IMR-90 (cell line): ENCODE data around the gene CLTCL1. TPM values are rescaled to one million over a fixed set of nuclear protein-coding genes. Genes with fewer than 3 reads are reported as not detected.

ENCODE experiments used
- ATAC-seq: fragments of 200-7000 bp; cut with Tn5 transposase; 2 replicates; pipeline ENCODE4 v1.9.1; 2020; ENCODE audit warnings: low read depth, mild to moderate bottlenecking, moderate library complexity
- BruUV-seq: library from RNA; stranded (reverse); fragments of 400-500 nt; replicated peaks from 2 replicates; lab custom pipeline; 2021; lab: Mats Ljungman, UMichigan
- CTCF ChIA-PET: fragments of 300-600 bp; formaldehyde crosslinking; extraction: SDS; loops from one replicate; lab custom pipeline; 2021; ENCODE audit warnings: antibody characterized with exemption; lab: Yijun Ruan, JAX
- POLR2A ChIA-PET: fragments of 300-600 bp; sonication (Branson Sonifier 250); formaldehyde crosslinking; loops from one replicate; lab custom pipeline; 2022; ENCODE audit warnings: antibody characterized with exemption; ENCODE audit not compliant: unreplicated experiment; lab: Charles Lee
- DNase-seq: peaks from one replicate; pipeline ENCODE4 v3.0.0; 2013
- H2AFZ ChIP-seq: replicated peaks from 2 replicates; pipeline ENCODE3; 2013; ENCODE audit warnings: low read length, mild to moderate bottlenecking; ENCODE audit not compliant: poor library complexity
- H2AK5ac ChIP-seq: 2 replicates; pipeline ENCODE4 v1.6.1; 2013; ENCODE audit warnings: low read depth, low read length, inconsistent platforms
- H2AK9ac ChIP-seq: replicated peaks from 2 replicates; pipeline ENCODE3; 2013; ENCODE audit warnings: mild to moderate bottlenecking, low read depth, low read length, moderate library complexity; ENCODE audit not compliant: poor library complexity
- H2BK120ac ChIP-seq: 2 replicates; pipeline ENCODE4 v1.6.1; 2013; ENCODE audit warnings: low read depth, low read length, inconsistent platforms
- H2BK15ac ChIP-seq: 3 replicates; pipeline ENCODE4 v1.6.1; 2013; ENCODE audit warnings: low read depth, low read length, inconsistent platforms
- H2BK20ac ChIP-seq: 2 replicates; pipeline ENCODE4 v1.6.1; 2013; ENCODE audit warnings: low read depth, mild to moderate bottlenecking, inconsistent platforms, low read length, moderate library complexity
- H2BK5ac ChIP-seq: 2 replicates; pipeline ENCODE4 v1.6.1; 2013; ENCODE audit warnings: mild to moderate bottlenecking, low read depth, low read length, inconsistent platforms; ENCODE audit not compliant: poor library complexity, severe bottlenecking
- H3K14ac ChIP-seq: replicated peaks from 2 replicates; pipeline ENCODE4 v1.6.1; 2013; ENCODE audit warnings: low read depth, low read length, inconsistent platforms
- H3K18ac ChIP-seq: 2 replicates; pipeline ENCODE4 v1.6.1; 2013; ENCODE audit warnings: low read depth, low read length, control low read depth
- H3K23ac ChIP-seq: 2 replicates; pipeline ENCODE4 v1.6.1; 2013; ENCODE audit warnings: low read depth, low read length, inconsistent platforms
- H3K27ac ChIP-seq: 2 replicates; pipeline ENCODE4 v1.5.1; 2013; ENCODE audit warnings: mild to moderate bottlenecking, control low read depth, low read length; ENCODE audit not compliant: insufficient read depth
- H3K27me3 ChIP-seq: 2 replicates; pipeline ENCODE4 v1.6.1; 2013; ENCODE audit warnings: low read length; ENCODE audit not compliant: control insufficient read depth, insufficient read depth
- H3K36me3 ChIP-seq: 2 replicates; pipeline ENCODE4 v1.6.1; 2013; ENCODE audit warnings: low read length, mixed read lengths; ENCODE audit not compliant: control insufficient read depth, insufficient read depth
- H3K4ac ChIP-seq: 2 replicates; pipeline ENCODE4 v1.6.1; 2013; ENCODE audit warnings: low read depth, low read length, inconsistent platforms
- H3K4me1 ChIP-seq: 2 replicates; pipeline ENCODE4 v1.6.1; 2013; ENCODE audit warnings: low read length, mixed read lengths; ENCODE audit not compliant: control insufficient read depth, insufficient read depth
- H3K4me2 ChIP-seq: 2 replicates; pipeline ENCODE4 v1.6.1; 2013; ENCODE audit warnings: low read depth, mild to moderate bottlenecking, control low read depth, low read length, moderate library complexity
- H3K4me3 ChIP-seq: 2 replicates; pipeline ENCODE4 v1.5.1; 2013; ENCODE audit warnings: low read depth, mild to moderate bottlenecking, control low read depth, low read length, moderate library complexity; ENCODE audit not compliant: insufficient read depth
- H3K56ac ChIP-seq: 2 replicates; pipeline ENCODE4 v1.6.1; 2013; ENCODE audit warnings: low read length, inconsistent platforms; ENCODE audit not compliant: insufficient read depth; ENCODE audit errors: extremely low read depth
- H3K79me1 ChIP-seq, 2 experiments: 2 replicates each; pipeline ENCODE4 v1.6.1; 2013; ENCODE audit warnings: low read length in 2 of 2, inconsistent platforms in 1 of 2, low read depth in 1 of 2
- H3K9ac ChIP-seq: 2 replicates; pipeline ENCODE4 v1.6.1; 2013; ENCODE audit warnings: low read depth, low read length, control low read depth
- H3K9me1 ChIP-seq: 2 replicates; pipeline ENCODE4 v1.6.1; 2013; ENCODE audit warnings: low read length, inconsistent platforms; ENCODE audit not compliant: insufficient read depth
- H3K9me3 ChIP-seq: 2 replicates; pipeline ENCODE4 v1.6.1; 2013; ENCODE audit warnings: low read length; ENCODE audit not compliant: control insufficient read depth, insufficient read depth
- H4K20me1 ChIP-seq: 2 replicates; pipeline ENCODE4 v1.6.1; 2013; ENCODE audit warnings: low read length, inconsistent platforms; ENCODE audit not compliant: insufficient read depth
- H4K5ac ChIP-seq: 2 replicates; pipeline ENCODE4 v1.6.1; 2013; ENCODE audit warnings: mild to moderate bottlenecking, low read depth, low read length, control low read depth
- H4K8ac ChIP-seq, 2 experiments: 2 replicates each; pipeline ENCODE4 v1.6.1; 2013; ENCODE audit warnings: low read depth in 2 of 2, low read length in 2 of 2, control low read depth in 1 of 2, inconsistent platforms in 1 of 2
- H4K91ac ChIP-seq: 2 replicates; pipeline ENCODE4 v1.6.1; 2013; ENCODE audit warnings: low read depth, low read length, inconsistent platforms; ENCODE audit not compliant: insufficient read depth
- CEBPB ChIP-seq: IDR thresholded peaks from 2 replicates; pipeline ENCODE4 v1.6.1; 2012; ENCODE audit warnings: low read depth, low read length, improper control_type of control experiment
- CHD1 ChIP-seq: IDR thresholded peaks from 2 replicates; pipeline ENCODE4 v1.6.1; 2012; ENCODE audit warnings: low read depth, low read length, improper control_type of control experiment
- MAZ ChIP-seq: IDR thresholded peaks from 2 replicates; pipeline ENCODE4 v1.6.1; 2012; ENCODE audit warnings: low read depth, mild to moderate bottlenecking, low read length, improper control_type of control experiment, moderate library complexity, borderline replicate concordance
- MXI1 ChIP-seq: IDR thresholded peaks from 2 replicates; pipeline ENCODE4 v1.6.1; 2012; ENCODE audit warnings: low read depth, mild to moderate bottlenecking, low read length, moderate library complexity, borderline replicate concordance
- RCOR1 ChIP-seq: IDR thresholded peaks from 2 replicates; pipeline ENCODE4 v1.6.1; 2012; ENCODE audit warnings: mild to moderate bottlenecking, low read length, improper control_type of control experiment; ENCODE audit not compliant: insufficient replicate concordance
- SMC3 ChIP-seq: fragments of 150-350 bp; IDR thresholded peaks from 2 replicates; pipeline ENCODE4 v1.6.1; 2016; ENCODE audit warnings: low read depth, mild to moderate bottlenecking, antibody characterized with exemption, low read length, moderate library complexity
- USF2 ChIP-seq: fragments of 150-350 bp; IDR thresholded peaks from 2 replicates; pipeline ENCODE4 v1.6.1; 2017; ENCODE audit warnings: mild to moderate bottlenecking, antibody characterized with exemption, low read length, low read depth
- WGBS, 2 experiments: methylation state at CpG; one replicate each; pipeline versions ENCODE4 v1.1.5 to v1.1.7; 2013; ENCODE audit warnings: missing lambda C conversion rate in 2 of 2; ENCODE audit not compliant: insufficient read length in 1 of 2; ENCODE audit errors: extremely low coverage in 2 of 2; 5-methylcytosine and 5-hydroxymethylcytosine counted together
- dilution Hi-C: fragments of 300-500 bp; cut with HindIII; formaldehyde crosslinking; loops from one replicate; pipeline ENCODE4 v1.14.3; 2018; ENCODE audit warnings: low sequenced_read_pairs; ENCODE audit not compliant: unreplicated experiment
- in situ Hi-C: fragments of 300-500 bp; cut with MboI; formaldehyde crosslinking; loops from 3 replicates; pipeline ENCODE4 v1.14.3; 2019; ENCODE audit warnings: low sequenced_read_pairs, inconsistent platforms, mixed read lengths
- intact Hi-C: fragments of 100-400 bp; cut with micrococcal nuclease; formaldehyde crosslinking; loops from 2 replicates; pipeline ENCODE4 v1.10.0; 2022
- polyA plus RNA-seq, 3 experiments: library from polyadenylated mRNA; depleted of rRNA; stranded (reverse); fragments of >200 nt; gene quantifications; 2 replicates each; pipeline ENCODE4 v1.2.3, GENCODE V29; 2012; ENCODE audit warnings: low replicate concordance in 1 of 3
- total RNA-seq: library from RNA; depleted of rRNA; stranded (reverse); fragments of >200 nt; gene quantifications from 2 replicates; pipeline ENCODE4 v1.2.3, GENCODE V29; 2012

Gene CLTCL1
- total and polyA plus RNA-seq, 2 of the 4 experiments (the other 2 are of a cell fraction) = 6.2 to 8.1 TPM

GRCh38 chr22:19139001-19139356, 152.5 kb downstream of the CLTCL1 start:
- no peak overlapping the region for H3K4ac ChIP-seq
- no peak overlapping the region for H4K5ac ChIP-seq
- no peak overlapping the region for H2AFZ ChIP-seq
- H3K14ac ChIP-seq = no peak overlapping the region
- H2BK20ac ChIP-seq = no peak overlapping the region
- no peak overlapping the region for H2BK5ac ChIP-seq
- dilution Hi-C loops (no loop called here), intact Hi-C loops (no loop called here), in situ Hi-C loops (no loop called here)
- no peak overlapping the region for H3K18ac ChIP-seq
- TF ChIP-seq MAZ (no peak), USF2 (no peak), SMC3 (no peak), CEBPB (no peak), RCOR1 (no peak), MXI1 (no peak), CHD1 (no peak)
- 0 out of 2 replicates have a peak, but pooled peaks cover 3% of the 10 kb centered on the region for H3K9me1 ChIP-seq
- ChIA-PET POLR2A (no interaction called here), CTCF (no interaction called here)
- no peaks in the 10 kb centered on the region for H3K27me3 ChIP-seq
- no peak overlapping the region for H3K4me3 ChIP-seq
- ATAC-seq (no peak), DNase-seq (no peak)
- no peak overlapping the region for H3K4me2 ChIP-seq
- no peak overlapping the region for H3K56ac ChIP-seq
- no TSS peak for BruUV-seq
- H3K23ac ChIP-seq = no peak overlapping the region
- no peaks in the 10 kb centered on the region for H3K9me3 ChIP-seq
- H3K27ac ChIP-seq = no peak overlapping the region
- no peak overlapping the region for H4K91ac ChIP-seq
- H3K36me3 ChIP-seq = peaks cover 74% of the 10 kb centered on the region
- peaks cover 4 to 24% of the 10 kb centered on the region in 2 experiments for H3K79me1 ChIP-seq
- H3K4me1 ChIP-seq = no peaks in the 10 kb centered on the region
- H4K20me1 ChIP-seq = peaks cover 4% of the 10 kb centered on the region
- no peak overlapping the region for H2BK120ac ChIP-seq
- no peak overlapping the region for H2AK5ac ChIP-seq
- no peak overlapping the region for H3K9ac ChIP-seq
- no peak overlapping the region for H2BK15ac ChIP-seq
- WGBS, 2 experiments = 93% methylated on average over 6 of the region's 9 CpGs; no CpG with 5 or more reads in 1 of the 2 experiments
- H2AK9ac ChIP-seq = no peak overlapping the region
- H4K8ac ChIP-seq = no peak overlapping the region
